T-helper 2 cell treated with Interferon-gamma antibody and Interleukin-4, amounts not matched to agents 100 ng/mL and 5 ng/mL, for 36 hours (primary cell): ENCODE data around the gene MOV10L1. TPM values are rescaled to one million over a fixed set of nuclear protein-coding genes. Genes with fewer than 3 reads are reported as not detected.

Experiments
- intact Hi-C: fragments of 100-400 bp; cut with micrococcal nuclease; formaldehyde crosslinking; loops from one replicate; pipeline ENCODE4 v1.15.1; 2023
- total RNA-seq: library from RNA; stranded (reverse); gene quantifications from 2 replicates; pipeline ENCODE4 v1.2.3, GENCODE V29; 2022

The MOV10L1 gene
- total RNA-seq, 1 donor from 2014 or later = not detected

GRCh38 chr22:50186761-50187523, 97.1 kb downstream of the MOV10L1 start:
- intact Hi-C loops = loop anchor here (5.0 kb wide), 2 partner anchors 55 to 260 kb away; no protein-coding TSS in a partner anchor

DNA sequence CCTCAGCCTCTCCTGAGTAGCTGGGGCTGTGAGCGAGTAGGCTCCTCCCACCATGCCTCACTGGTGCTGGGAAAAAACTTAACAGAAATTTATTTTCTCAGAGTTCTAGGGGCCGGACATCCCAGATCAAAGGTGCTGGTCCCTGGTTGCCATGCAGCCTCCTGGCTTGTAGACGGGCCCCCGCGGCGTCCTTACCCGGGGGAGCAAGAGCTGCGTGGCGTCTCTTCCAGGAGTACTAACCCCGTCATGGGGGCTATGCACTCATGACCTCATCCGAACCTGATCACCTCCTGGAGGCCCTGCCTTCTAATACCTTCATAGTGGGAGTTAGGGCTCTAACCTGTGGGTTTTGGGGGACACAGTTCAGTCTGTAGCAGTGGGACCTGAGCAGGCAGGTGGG, 98.5 kb downstream of the MOV10L1 start:
- intact Hi-C loops = loop anchor here (5.0 kb wide), 2 partner anchors 54 to 261 kb away; no protein-coding TSS in a partner anchor

DNA sequence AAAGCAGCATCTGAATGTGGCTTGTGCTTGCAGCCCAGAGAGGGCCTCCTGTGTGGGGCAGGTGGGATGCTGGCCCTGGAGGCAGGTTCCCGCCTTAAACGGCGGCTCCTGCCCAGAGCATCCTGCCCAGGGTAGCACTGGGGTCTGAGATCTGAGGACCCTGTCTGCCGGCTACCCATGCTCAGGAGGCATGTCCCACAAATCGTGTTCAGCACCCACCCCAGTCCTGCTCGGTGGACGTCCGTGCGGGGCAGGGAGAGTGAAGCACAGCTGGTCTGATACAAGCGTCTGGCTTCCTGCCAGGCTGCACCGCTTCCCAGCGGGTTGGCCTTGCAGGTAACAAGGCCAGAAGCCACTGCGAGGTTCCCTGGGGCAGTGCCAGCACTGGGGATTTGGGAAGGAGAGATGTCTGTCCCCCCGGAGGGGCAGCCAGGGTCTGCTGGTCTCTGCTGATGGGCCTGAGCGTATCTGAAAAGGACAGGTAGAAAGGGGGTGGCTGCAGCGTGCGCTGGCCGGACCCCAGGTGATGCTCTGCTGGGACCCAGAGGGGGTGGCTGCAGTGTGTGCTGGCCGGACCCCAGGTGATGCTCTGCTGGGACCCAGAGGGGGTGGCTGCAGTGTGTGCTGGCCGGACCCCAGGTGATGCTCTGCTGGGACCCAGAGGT, 99.5 kb downstream of the MOV10L1 start:
- intact Hi-C loops = loop anchor here (5.0 kb wide), 2 partner anchors 53 to 262 kb away; no protein-coding TSS in a partner anchor

DNA sequence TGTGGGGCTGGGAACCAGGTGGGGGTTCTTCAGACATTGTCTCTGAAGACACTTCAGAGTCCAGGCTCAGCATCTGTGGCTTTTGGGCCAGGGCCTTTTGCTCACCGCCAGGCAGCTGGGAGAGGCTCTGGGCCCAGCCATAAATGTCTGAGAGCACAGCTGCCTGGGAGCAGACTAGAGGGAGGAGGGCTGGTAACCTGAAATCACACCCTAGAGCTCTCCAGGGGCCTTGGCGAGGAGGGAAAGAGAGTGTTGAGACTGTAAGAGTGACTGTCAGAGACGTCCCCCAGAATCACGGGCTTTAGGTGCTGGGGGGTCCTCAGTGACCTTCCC, 100.0 kb downstream of the MOV10L1 start:
- intact Hi-C loops = loop anchor here (5.0 kb wide), 2 partner anchors 52 to 263 kb away; no protein-coding TSS in a partner anchor

- intact Hi-C loops = no loop called here
Measured at GRCh38 chr22:50190182-50190940, 100.6 kb downstream of the MOV10L1 start.

- intact Hi-C loops = loop anchor here (1.0 kb wide), 2 partner anchors 9 to 42 kb away; no protein-coding TSS in a partner anchor
Measured at GRCh38 chr22:50190941-50191741, 101.3 kb downstream of the MOV10L1 start.

DNA sequence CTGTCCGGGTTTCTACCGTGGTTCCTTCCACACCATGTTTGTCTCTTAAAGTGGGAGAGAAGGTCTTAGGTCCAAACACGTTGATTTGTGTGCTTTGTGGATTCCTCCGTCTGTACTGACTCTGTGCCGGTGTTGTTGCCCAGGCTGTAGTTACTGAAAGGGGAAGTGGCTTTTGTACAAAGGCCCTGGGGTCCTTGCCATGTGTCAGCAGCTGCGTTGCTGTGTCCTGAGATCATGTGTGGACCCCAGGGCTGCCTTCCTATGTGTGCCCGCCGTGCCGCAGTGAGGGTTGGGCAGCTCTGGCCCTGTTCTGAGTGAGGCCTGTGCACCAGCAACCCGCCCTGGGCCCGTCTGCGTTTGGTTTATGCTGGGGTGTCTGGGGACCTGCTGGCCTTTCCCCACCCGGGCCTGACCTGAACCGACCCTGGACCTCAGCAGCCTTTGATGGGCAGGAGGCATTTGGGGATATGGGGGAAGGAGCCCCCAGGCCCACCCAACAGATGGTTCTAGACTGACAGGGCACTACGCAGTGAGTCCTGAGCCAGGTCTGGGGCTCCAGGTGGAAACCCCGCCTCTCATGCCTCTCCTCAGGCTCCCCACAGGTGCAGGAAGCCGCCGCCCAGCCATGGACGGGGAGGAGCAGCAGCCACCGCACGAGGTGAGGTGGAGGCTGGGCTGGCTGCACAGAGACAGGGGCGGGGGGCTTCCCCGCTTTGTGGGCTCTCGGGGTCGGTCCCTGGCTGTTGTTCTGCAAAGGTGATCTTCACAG, 102.8 kb downstream of the MOV10L1 start:
- intact Hi-C loops = no loop called here

- intact Hi-C loops = no loop called here
Measured at GRCh38 chr22:50193621-50194020, 103.8 kb downstream of the MOV10L1 start.

DNA sequence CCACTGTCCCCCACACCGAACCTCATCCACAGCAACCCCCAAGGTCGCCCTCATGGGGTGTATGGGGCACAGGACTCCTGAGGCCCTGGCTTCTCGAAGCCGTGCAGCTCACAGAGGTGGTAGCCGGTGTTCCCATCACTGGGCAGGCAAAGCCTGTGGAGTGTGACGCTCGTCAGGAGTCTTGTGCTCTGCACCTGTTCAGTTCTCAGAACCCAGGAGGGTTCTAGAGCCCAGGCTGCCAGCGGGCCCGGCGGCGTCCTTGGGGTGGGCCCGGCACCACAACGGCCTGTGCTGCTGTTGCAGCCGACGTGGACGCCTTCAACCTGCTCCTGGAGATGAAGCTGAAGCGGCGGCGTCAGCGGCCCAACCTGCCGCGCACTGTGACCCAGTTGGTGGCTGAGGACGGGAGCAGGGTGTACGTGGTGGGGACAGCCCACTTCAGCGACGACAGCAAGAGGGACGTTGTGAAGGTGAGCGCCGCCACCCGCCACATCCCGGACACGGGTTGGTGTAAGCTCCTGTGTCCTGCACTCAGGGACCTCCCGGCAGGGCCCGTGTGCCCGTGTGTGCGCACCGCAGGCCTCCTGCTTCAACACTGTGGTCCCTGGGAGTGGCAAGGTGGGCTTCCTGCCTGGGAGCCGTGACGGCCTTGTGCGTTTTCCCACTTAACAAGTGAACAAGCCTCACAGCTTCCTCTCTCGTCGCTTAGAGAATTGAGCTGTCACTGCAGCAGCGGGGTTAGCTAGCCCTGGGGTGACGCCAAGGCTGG, 104.4 kb downstream of the MOV10L1 start:
- intact Hi-C loops = no loop called here

GRCh38 chr22:50196256-50196655, 106.5 kb downstream of the MOV10L1 start:
- intact Hi-C loops = no loop called here

DNA sequence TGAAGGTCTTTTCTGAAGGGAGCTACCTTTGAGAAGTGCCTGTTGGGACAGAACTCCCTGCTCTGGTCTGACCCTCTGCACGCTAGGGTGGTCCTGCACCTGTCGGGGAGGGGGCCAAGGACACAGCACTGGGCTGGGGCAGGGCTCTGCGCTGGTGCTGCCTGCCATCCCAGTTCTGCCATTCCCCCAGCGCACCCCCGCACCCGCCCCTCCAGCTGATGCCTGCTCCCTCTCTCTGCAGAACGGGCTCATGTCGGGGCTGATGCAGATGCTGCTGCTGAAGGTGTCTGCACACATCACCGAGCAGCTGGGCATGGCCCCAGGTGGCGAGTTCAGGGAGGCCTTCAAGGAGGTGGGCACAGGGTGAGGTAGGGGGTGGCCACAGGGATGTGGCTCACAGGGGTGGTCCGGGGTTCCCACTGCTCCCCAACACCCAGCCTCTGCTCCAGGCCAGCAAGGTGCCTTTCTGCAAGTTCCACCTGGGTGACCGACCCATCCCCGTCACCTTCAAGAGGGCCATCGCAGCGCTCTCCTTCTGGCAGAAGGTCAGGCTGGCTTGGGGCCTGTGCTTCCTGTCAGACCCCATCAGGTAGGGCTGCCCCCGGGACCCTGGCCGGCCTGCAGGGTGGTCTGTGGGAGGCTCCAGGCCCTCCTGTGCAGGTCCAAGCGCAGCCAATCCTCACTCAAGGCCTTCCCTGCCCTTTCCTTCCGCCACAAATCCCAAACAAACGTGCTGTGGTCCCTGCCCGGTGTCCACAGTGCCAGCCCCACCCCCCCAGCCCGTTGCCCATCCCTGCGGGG, 107.4 kb downstream of the MOV10L1 start:
- intact Hi-C loops = no loop called here

GRCh38 chr22:50197856-50198623, 108.2 kb downstream of the MOV10L1 start:
- intact Hi-C loops = no loop called here

DNA sequence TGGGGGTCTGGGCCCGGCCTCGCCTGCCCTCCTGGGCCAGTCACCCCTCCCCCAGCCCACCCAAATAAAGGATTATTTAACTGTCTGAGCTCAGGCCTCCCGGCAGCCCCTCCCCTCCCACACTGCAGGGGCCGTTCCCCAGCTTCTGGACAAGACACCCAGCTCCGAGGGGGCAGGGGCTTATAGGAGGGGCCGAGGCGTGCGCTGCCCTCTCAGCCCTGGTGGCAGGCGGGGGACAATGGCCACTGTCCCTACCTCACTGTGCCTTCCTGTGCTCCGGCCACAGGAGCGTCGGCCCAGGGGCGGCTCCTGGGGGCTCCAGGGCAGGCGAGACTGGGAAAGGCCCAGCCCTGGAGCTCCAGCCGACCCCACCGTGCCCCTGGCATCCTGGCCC, 108.8 kb downstream of the MOV10L1 start:
- intact Hi-C loops = no loop called here

DNA sequence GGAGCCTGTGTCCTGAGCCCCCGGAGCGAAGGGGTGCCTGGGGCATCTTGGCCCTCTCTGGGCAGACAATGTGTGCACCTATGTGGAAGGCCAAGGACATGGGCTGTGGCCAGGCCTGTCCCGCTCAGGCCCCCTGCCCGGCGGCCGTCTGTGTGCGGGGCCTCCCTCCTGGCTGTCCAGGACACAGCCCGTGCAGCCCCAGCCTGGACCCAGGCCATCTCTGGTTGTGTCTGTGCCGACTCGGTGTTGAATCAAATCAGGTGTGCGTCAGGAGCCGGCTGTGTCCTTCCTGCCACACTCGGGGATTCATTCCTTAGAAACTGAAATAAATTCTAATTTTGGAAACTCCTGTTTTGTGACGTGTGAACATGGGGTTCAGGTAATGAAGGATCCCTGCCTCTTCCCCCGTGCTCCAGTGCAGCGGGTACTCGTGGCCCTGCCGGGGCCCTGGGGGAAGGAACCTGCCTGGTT, 109.5 kb downstream of the MOV10L1 start:
- intact Hi-C loops = no loop called here

DNA sequence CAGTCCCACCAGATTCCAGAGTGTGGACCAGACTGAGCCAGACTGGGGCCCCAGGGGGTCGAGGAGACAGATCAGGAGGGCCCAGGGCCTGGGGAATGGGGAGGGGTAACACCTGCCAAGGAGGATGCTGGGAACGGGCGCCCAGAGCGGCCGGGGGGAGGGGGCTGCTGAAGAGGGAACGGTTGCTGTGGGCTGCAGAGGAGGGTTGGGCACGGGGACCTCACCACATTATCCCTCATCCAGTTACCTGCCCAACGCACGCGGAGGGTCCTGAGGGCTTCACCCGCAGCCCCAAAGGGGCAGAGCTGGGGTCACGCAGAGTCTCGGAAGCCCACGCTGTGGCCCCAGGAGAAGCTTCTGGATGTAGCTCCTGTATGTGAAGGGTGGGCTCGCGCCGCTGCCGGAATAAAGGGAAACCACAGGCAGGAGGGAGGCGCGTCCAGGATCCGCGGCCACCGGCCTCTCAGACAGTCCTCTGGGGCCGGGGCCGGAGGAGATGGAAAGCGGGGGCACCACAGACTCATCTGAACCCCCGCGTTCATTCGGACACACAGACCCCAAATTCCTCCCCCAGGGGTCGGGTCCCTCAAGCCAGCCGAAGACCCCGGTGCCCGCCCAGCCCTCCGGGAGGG, 110.1 kb downstream of the MOV10L1 start:
- intact Hi-C loops = loop anchor here (1.0 to 2.0 kb wide), 3 partner anchors 9 to 429 kb away; partner anchors contain the start of genes ARSA and TRABD

- intact Hi-C loops = loop anchor here (1.0 to 2.0 kb wide), 3 partner anchors 9 to 428 kb away; partner anchors contain the start of genes ARSA and TRABD
Measured at GRCh38 chr22:50200461-50201190, 110.8 kb downstream of the MOV10L1 start, which contains the start of gene SELENOO. TSS of gene SELENOO (plus strand) at chr22:50201011. CDS start at chr22:50201037, 26 bp downstream.
